Measurements from ENCODE around the gene BCL7C. TPM values are rescaled to one million over a fixed set of nuclear protein-coding genes. Genes with fewer than 3 reads are reported as not detected.

The BCL7C gene
- total RNA-seq, 2 experiments from 2014 or later: 17.8 to 19.1 TPM

- no peak for DNase-seq
- H3K4me3 Mint-ChIP-seq: no peak overlapping the region
- Histone ChIP-seq H3K4me3 (ENCODE audit: low read length) (no peak overlapping the region), H3K36me3 (ENCODE audit: insufficient read depth, low read length) (no peaks in the 10 kb centered on the region), H3K4me1 (ENCODE audit: insufficient read depth, low read length) (peaks cover 8% of the 10 kb centered on the region), H3K9me3 (ENCODE audit: control insufficient read depth in 1 of 2, insufficient read depth in 1 of 2, low read length in 2 of 2) (no peaks in the 10 kb centered on the region), H3K27ac (ENCODE audit: low read depth in 1 of 2, low read length in 2 of 2) (no peak overlapping the region), H3K27me3 (ENCODE audit: control insufficient read depth in 1 of 2, insufficient read depth in 2 of 2, low read length in 2 of 2) (no peaks in the 10 kb centered on the region)
- ChIA-PET CTCF (interaction anchor here (5.6 kb wide), 1 partner anchor 61 kb away, joined by 75 read pairs; no protein-coding TSS in a partner anchor), POLR2A (no interaction called here)
- no peaks in the 10 kb centered on the region for H3K36me3 Mint-ChIP-seq (ENCODE audit: low read depth)
- intact Hi-C loops (cut with DNase I, micrococcal nuclease): loop anchor here in 1 of 2 experiments (10.0 kb wide), 1 partner anchor 1023 kb away; no protein-coding TSS in a partner anchor
- no peaks in the 10 kb centered on the region for H3K27me3 Mint-ChIP-seq
- TF ChIP-seq CTCF (IDR thresholded peaks at IDR 0.05): no peak
- no peak for ATAC-seq (ENCODE audit: poor library complexity)
- no peak overlapping the region for H3K27ac Mint-ChIP-seq
- peaks cover 11% of the 10 kb centered on the region for H3K4me1 Mint-ChIP-seq (ENCODE audit: low read depth)
- H3K9me3 Mint-ChIP-seq: no peaks in the 10 kb centered on the region
These were observed 52.5 kb downstream of the BCL7C start for GRCh38 chr16:30841332-30841731.

- no peak for ATAC-seq (ENCODE audit: poor library complexity)
- ChIA-PET POLR2A (no interaction called here), CTCF (interaction anchor here (0.7 kb wide), 1 partner anchor 336 kb away, joined by 5 read pairs; no protein-coding TSS in a partner anchor)
- Histone ChIP-seq H3K36me3 (ENCODE audit: insufficient read depth, low read length) (no peaks in the 10 kb centered on the region), H3K9me3 (ENCODE audit: control insufficient read depth in 1 of 2, insufficient read depth in 1 of 2, low read length in 2 of 2) (no peaks in the 10 kb centered on the region), H3K27ac (ENCODE audit: low read depth in 1 of 2, low read length in 2 of 2) (no peak overlapping the region), H3K27me3 (ENCODE audit: control insufficient read depth in 1 of 2, insufficient read depth in 2 of 2, low read length in 2 of 2) (no peaks in the 10 kb centered on the region), H3K4me1 (ENCODE audit: insufficient read depth, low read length) (peaks cover 8% of the 10 kb centered on the region), H3K4me3 (ENCODE audit: low read length) (no peak overlapping the region)
- Mint-ChIP-seq H3K27ac (no peak overlapping the region), H3K27me3 (no peaks in the 10 kb centered on the region), H3K4me1 (ENCODE audit: low read depth) (peaks cover 11% of the 10 kb centered on the region), H3K4me3 (no peak overlapping the region), H3K9me3 (no peaks in the 10 kb centered on the region), H3K36me3 (ENCODE audit: low read depth) (no peaks in the 10 kb centered on the region)
- intact Hi-C loops (cut with DNase I, micrococcal nuclease): loop anchor here in 1 of 2 experiments (10.0 kb wide), 1 partner anchor 1024 kb away; no protein-coding TSS in a partner anchor
- no peak for TF ChIP-seq CTCF (IDR thresholded peaks at IDR 0.05)
- DNase-seq: no peak
These were observed 53.3 kb downstream of the BCL7C start for GRCh38 chr16:30840611-30841010.

DNA sequence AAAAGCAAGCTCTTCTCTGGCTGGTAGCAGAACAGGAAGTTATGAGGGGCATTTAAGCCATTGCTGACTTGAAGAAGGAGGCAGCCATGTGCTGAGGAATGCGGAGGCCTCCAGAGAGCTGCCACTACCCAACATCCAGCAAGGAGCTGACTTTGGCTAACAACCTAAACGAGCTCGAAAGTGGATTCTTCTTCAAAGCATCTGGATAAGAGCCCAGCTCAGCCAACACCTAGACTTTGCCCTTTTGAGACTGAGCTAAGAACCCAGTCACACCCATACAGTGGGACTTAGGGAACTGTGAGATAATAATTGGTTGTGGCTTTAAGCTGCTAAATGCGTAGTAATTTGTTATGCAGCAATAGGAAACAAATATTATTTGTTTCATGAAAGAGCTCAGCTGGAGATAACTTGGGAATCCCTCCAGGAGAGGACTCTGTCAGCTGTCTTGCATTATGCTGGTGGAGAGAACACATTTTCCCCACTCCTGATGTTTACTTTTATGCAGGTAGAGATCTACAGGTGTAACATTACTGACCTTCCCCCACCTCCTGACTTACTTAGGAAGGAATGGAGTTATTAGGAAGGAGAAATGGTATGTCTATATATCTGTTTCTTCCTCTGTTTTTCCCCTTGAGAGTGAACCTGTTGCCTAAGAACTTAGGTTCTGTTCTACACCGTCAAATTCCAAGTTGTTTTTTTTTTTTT, 54.2 kb downstream of the BCL7C start:
- H3K4me1 Mint-ChIP-seq (ENCODE audit: low read depth): peaks cover 3% of the 10 kb centered on the region
- no peaks in the 10 kb centered on the region for H3K27me3 Mint-ChIP-seq
- no peaks in the 10 kb centered on the region for H3K36me3 Mint-ChIP-seq (ENCODE audit: low read depth)
- ChIA-PET POLR2A (interaction anchor here (0.6 kb wide), 1 partner anchor 23 kb away, joined by 4 read pairs; no protein-coding TSS in a partner anchor), CTCF (interaction anchor here (0.7 kb wide), 1 partner anchor 337 kb away, joined by 5 read pairs; no protein-coding TSS in a partner anchor)
- Histone ChIP-seq H3K36me3 (ENCODE audit: insufficient read depth, low read length) (no peaks in the 10 kb centered on the region), H3K4me3 (ENCODE audit: low read length) (no peak overlapping the region), H3K4me1 (ENCODE audit: insufficient read depth, low read length) (peaks cover under 1% of the 10 kb centered on the region), H3K9me3 (ENCODE audit: control insufficient read depth in 1 of 2, insufficient read depth in 1 of 2, low read length in 2 of 2) (no peaks in the 10 kb centered on the region), H3K27ac (ENCODE audit: low read depth in 1 of 2, low read length in 2 of 2) (no peak overlapping the region), H3K27me3 (ENCODE audit: control insufficient read depth in 1 of 2, insufficient read depth in 2 of 2, low read length in 2 of 2) (no peaks in the 10 kb centered on the region)
- no peak overlapping the region for H3K4me3 Mint-ChIP-seq
- no peak for TF ChIP-seq CTCF (IDR thresholded peaks at IDR 0.05)
- ATAC-seq (ENCODE audit: poor library complexity) (no peak), DNase-seq (no peak)
- intact Hi-C loops (cut with DNase I, micrococcal nuclease): loop anchor here in 1 of 2 experiments (10.0 kb wide), 1 partner anchor 1025 kb away; no protein-coding TSS in a partner anchor
- no peak overlapping the region for H3K27ac Mint-ChIP-seq
- H3K9me3 Mint-ChIP-seq: no peaks in the 10 kb centered on the region
